NCI-H524 (cell line): ENCODE data around the gene INO80B.
A peak's percentile ranks its signal among the peaks of the same experiment; 100 is the strongest.
"Not testable (repeated sequence)": the region's sequence is repeated elsewhere in the genome, so short reads cannot be mapped to it uniquely, and the experiment has no call there.

Experiments
- DNase-seq, 2 experiments: peaks; one replicate each; lab custom pipeline; 2025; lab: John Stamatoyannopoulos, UW

INO80B gene

DNA sequence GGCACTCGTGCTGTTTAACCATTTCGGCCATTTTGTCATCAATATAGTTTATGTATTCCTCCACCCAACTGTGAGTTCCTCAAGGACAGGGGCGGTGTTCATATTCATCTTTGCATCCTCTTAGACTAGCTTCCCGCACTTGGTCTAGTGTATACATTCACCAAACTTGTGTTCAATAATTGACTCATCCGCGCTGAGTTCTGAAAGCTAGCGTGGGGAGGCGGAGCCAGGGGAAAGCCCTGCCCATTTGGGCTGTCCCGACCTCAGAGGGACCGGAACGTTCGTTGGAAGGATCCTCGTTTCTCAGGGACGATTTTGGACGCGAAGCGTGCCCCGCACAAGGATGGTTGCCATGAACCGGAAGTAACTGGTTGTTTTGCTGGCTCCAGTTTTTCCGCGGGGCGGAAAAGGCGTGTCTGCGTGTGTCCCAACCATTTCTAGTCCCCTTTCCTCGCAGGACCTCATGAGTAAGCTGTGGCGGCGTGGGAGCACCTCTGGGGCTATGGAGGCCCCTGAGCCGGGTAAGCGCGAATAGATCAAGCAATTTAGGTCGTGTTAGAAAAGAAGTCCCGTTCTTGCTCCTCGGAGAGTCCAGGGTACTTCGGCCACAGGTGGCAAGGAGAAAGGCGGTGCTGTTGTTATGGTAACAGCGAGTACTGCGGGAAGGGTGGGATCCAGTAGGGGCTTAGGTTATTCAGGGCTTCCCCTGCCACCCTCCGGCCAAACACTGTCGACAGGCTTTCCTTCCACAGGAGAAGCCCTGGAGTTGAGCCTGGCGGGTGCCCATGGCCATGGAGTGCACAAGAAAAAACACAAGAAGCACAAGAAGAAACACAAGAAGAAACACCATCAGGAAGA lies at the start of gene INO80B:
TSS of gene INO80B (plus strand) at position 434 of the 858 bp plus-strand sequence. CDS start at position 464, 30 bp downstream.
- peak; percentile 93 to 97 for DNase-seq

DNA sequence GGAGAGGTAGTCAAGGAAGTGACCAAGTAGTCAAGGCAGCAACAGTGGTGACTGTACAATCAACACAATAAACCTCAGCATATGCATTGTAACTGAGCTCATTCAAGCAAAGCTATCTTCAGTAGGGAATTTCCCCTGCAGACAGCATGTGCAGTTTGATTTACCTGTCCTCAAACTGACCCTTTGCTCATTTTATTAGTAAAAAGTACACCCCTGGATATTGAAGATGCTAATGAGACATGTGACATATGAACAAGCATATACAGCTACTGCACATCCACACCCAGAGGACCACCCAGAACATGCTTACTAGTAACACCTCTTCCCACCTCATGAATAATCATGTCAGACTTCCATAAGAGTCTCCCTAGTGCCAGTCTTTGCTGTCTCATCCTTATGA lies 48.9 kb upstream of the INO80B start:
- no peak for DNase-seq

DNA sequence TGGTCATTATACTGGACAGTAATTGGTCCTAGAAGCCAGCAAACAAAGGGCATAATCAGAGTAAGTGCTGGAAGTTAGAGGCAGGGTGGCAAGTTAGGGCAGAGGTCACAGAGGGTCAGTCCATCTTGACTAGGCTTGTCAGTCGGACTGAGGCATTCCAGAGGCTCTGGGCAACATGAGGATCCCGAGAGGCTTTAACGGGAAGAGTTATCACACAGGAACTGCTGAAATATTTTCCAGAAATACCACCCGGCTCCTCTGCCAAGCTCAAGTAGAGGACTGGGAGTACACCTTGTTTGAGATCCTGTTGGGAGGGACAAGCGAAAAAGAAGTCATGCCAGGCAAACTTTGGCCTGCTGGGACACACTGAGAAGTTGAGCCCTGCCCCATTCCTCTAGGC lies 47.2 kb upstream of the INO80B start:
- no peak for DNase-seq

GRCh38 chr2:74413001-74413698 lies 41.7 kb upstream of the INO80B start:
- no peak for DNase-seq

GRCh38 chr2:74414441-74414840 lies 40.4 kb upstream of the INO80B start:
- DNase-seq, result peak in 1 of 2 experiments; percentile 57

DNA sequence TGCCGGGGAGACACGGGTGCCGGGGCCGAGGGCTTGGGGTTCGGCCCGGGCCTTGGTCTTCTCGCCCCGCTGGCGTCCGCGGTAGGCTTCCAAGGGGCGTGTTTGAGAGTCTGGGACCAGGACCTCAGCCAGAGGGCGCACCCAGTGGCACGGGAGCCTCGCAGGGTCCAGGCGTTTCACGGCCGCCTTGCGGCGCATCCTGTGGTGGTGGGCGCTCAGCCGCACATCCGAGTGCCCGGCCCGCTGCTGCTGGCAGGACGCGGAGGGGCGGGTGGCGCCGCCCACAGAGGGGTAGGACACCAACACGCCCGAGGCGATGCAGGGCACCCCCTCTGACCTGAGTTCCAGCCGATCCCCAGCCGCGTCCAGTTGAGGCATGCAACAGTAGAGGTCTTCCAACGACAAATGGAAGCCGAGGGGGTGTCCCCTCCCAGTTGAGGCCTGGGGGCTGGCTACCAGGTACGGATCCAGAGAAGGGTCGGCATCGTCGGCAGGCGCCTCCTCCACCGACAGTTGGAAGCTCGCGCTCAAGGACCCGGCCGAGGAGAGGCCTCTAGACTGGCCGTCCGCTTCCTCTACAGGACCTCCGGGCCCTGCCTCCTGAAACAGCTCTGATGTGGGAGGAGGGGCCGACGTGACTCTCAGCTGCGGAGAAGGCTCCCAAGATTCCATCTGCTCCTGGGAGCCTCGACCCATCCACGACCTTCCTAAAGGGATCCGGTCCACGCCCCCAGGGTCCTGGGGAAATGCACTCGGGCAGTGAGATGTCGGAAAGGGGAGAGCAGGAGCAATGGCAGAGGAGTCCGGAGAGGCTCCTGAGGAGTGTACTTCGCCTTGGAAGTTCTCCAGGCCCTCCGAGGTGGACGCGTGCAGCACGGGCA lies 39.8 kb upstream of the INO80B start:
- DNase-seq, result peak; percentile 46 to 60

DNA sequence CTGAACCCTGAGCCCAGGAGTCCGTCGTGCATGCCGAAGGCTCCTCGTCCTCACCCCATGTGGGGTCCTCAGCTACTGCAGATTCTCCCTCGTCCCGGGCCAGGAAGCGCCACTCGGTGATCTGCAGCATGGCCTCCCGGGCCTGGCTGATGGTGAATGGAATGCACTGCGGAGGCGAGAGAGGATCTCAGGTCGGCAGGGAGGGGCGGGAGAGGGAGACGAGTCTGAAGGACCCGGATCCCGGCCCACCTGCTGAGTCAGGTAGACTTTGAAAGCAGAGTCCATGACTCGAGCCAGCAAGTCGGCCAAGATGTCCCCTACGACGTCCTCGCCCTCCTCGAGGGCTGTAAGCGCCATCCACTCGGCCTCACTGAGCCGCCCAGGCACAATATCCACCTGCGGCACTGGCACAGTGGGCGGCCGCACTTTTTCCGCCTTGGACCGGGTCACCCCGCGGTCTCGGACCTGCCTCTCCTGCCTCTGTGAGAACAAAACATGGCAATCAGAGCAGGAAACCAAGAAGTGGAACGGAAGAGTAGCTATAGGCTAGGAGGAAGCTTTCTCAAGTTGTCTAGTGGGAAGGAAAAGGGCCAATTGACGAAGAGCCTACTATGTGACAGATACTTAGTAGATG lies 39.0 kb upstream of the INO80B start:
- DNase-seq, result no peak

- DNase-seq, result peak in 1 of 2 experiments; percentile 57
Observed at GRCh38 chr2:74416778-74417177, 38.1 kb upstream of the INO80B start.

DNA sequence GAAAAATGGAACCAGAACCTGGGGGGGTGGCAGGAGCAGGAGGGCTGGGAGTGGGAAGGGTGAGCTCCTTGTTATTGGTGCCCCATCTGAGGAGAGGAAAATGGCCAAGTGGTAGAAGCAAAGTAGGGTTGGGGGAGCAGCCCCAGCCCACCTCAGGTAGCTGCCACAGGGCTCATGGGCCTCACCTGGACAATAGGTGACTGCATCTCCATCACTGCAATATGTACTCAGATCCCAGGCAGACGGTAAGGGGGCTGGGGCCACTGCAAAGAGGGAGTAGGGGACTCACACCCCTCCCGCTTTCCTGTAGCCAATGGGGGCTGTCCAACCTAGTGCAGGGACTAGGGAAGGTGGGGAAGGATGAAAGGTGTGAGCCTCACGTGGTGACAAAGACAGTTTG lies 37.7 kb upstream of the INO80B start:
- no peak for DNase-seq

GRCh38 chr2:74417763-74418162 lies 37.1 kb upstream of the INO80B start:
- no peak for DNase-seq

DNA sequence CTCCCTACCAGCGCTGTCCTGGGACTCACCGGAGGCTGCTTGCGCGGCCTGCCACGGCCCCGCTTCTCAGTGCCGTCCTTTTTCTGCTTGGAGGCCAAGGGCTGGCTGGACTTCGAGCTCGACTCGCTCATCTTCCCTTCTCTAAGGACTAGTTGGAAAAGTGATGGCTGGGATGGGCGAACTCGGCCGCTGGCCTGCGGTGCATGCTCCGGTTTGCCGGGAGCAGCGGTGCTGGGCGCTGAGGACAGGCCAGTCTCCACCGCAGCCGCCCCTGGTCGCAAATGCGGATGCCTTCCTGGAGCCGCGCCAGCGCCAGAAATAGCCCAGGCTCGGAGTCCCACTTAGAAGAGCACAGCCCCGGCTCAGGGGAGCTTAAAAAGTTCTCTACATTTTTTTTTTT lies 36.6 kb upstream of the INO80B start:
- DNase-seq, result no peak

DNA sequence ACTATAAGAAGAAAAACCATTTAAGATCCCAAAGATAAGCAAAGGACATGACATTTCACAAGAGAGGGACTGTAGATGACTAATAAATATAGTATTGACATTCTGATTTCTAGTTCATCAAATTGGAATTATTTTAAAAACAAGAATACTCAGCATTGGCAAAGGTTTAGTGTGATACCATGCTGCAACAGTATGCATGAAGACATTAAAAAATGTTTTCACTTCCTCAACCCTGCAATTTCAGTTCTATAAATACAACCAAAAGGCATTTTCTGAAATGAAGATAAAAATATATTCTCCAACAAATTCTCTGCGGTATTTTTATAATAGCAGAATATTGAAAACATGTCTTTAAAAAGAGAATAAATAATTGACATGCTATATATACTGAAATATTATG lies 35.5 kb upstream of the INO80B start:
- DNase-seq, result no peak

GRCh38 chr2:74420006-74420405 lies 34.9 kb upstream of the INO80B start:
- DNase-seq, result no peak

DNA sequence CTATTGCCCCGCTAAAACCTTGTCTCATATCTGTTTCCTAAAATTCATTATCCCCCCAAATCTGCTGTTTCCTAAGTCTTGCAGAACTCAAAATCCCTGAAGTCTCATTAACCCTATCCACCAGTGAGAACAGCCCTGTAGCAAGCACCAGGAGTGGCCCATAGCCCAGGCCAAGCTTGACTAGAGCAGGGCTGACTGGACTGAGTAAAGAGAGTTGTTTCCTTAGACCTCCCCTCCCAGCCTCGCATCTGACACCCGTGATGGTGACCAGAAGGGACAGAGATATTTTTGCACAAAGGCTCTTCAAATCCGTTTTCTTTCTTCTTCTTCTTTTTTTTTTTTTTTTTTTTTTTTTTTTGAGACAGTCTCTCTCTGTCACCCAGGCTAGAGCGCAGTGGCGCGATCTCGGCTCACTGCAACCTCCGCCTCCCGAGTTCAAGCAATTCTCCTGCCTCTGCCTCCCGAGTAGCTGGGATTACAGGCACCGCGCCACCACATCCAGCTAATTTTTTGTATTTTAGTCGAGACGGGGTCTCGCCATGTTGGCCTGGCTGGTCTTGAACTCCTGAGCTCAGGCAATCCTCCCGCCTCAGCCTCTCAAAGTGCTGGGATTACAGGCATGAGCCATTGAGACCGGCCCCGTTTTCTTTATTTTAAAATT lies 34.3 kb upstream of the INO80B start:
- not testable (repeated sequence) for DNase-seq

GRCh38 chr2:74421221-74421870 lies 33.5 kb upstream of the INO80B start, which contains the start of the genes C2orf81 and WDR54:
TSS of gene C2orf81 (minus strand) at chr2:74421619. CDS start at chr2:74421560, 59 bp downstream.
TSS of gene WDR54 (plus strand) at chr2:74421730. CDS start at chr2:74422154, 424 bp downstream.
- DNase-seq, result peak; percentile 77 to 92

- DNase-seq, result no peak
Observed at GRCh38 chr2:74423231-74424095, 31.4 kb upstream of the INO80B start.

GRCh38 chr2:74424139-74424992 lies 30.5 kb upstream of the INO80B start:
- DNase-seq, result no peak

- no peak for DNase-seq
Observed at GRCh38 chr2:74424995-74425406, 29.9 kb upstream of the INO80B start.
